Chondrocyte (in vitro differentiated cells): ENCODE data around the gene RPS10. TPM values are rescaled to one million over a fixed set of nuclear protein-coding genes. Genes with fewer than 3 reads are reported as not detected.

Experiments used
- DNase-seq: peaks from one replicate; pipeline ENCODE4 v3.0.0; 2021; ENCODE audit warnings: mixed read lengths, low spot score
- H3K27ac Mint-ChIP-seq: one replicate; pipeline ENCODE4 v1.8.0; 2021; ENCODE audit warnings: mild to moderate bottlenecking, moderate library complexity, mixed read lengths; ENCODE audit not compliant: unreplicated experiment
- H3K27me3 Mint-ChIP-seq: 2 replicates; pipeline ENCODE4 v1.8.0; 2021; ENCODE audit warnings: low read depth, mixed read lengths
- H3K36me3 Mint-ChIP-seq: 2 replicates; pipeline ENCODE4 v1.8.0; 2021; ENCODE audit warnings: low read depth, mixed read lengths
- H3K4me1 Mint-ChIP-seq: 2 replicates; pipeline ENCODE4 v1.8.0; 2021; ENCODE audit warnings: low read depth, mild to moderate bottlenecking, mixed read lengths
- H3K4me3 Mint-ChIP-seq: one replicate; pipeline ENCODE4 v1.8.0; 2021; ENCODE audit warnings: mild to moderate bottlenecking, moderate library complexity, mixed read lengths; ENCODE audit not compliant: unreplicated experiment
- H3K9me3 Mint-ChIP-seq: 2 replicates; pipeline ENCODE4 v1.8.0; 2021; ENCODE audit warnings: low read depth, mixed read lengths
- total RNA-seq: library from RNA; stranded (reverse); gene quantifications from 3 replicates; pipeline ENCODE4 v1.2.1, GENCODE V29; 2021
- TF ChIP-seq, protein P1 (sequence below): fragments of 200-600 bp; sonication (generic); IDR thresholded peaks from 2 replicates; pipeline ENCODE4 v1.5.0; 2021; ENCODE audit warnings: antibody characterized with exemption, mild to moderate bottlenecking, moderate library complexity

The RPS10 gene
- total RNA-seq, 1 donor from 2014 or later: 771 TPM

DNA sequence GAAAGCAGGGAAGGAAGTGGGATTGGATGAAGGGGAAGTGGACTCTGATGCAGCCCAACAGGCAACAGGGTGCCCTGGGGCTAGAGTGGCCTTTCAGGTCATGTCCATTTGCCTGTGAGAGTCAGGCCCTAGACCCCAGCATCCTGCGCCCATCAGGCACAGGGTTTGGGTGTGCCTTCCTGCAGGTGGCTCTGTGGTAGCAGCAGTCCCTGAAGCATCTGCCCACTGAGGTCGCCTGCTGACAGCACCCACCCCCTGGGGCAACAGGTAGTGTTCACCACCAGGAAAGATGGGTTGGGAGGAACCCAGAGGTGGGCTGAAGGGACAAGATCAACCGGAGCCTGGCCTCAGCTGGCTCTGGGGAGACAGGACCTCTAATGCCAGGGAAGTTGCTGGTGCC lies 43.6 kb upstream of the RPS10 start:
- H3K4me3 Mint-ChIP-seq: no peak overlapping the region
- DNase-seq: no peak
- no peak overlapping the region for H3K27ac Mint-ChIP-seq
- peaks cover 9% of the 10 kb centered on the region for H3K9me3 Mint-ChIP-seq
- peaks cover 11% of the 10 kb centered on the region for H3K27me3 Mint-ChIP-seq
- TF ChIP-seq, protein P1, sequence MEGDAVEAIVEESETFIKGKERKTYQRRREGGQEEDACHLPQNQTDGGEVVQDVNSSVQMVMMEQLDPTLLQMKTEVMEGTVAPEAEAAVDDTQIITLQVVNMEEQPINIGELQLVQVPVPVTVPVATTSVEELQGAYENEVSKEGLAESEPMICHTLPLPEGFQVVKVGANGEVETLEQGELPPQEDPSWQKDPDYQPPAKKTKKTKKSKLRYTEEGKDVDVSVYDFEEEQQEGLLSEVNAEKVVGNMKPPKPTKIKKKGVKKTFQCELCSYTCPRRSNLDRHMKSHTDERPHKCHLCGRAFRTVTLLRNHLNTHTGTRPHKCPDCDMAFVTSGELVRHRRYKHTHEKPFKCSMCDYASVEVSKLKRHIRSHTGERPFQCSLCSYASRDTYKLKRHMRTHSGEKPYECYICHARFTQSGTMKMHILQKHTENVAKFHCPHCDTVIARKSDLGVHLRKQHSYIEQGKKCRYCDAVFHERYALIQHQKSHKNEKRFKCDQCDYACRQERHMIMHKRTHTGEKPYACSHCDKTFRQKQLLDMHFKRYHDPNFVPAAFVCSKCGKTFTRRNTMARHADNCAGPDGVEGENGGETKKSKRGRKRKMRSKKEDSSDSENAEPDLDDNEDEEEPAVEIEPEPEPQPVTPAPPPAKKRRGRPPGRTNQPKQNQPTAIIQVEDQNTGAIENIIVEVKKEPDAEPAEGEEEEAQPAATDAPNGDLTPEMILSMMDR: no peak
- peaks cover 6% of the 10 kb centered on the region for H3K4me1 Mint-ChIP-seq
- peaks cover 3% of the 10 kb centered on the region for H3K36me3 Mint-ChIP-seq

- Mint-ChIP-seq H3K4me3 (no peak overlapping the region), H3K27ac (no peak overlapping the region), H3K4me1 (peaks cover 6% of the 10 kb centered on the region), H3K27me3 (peaks cover 17% of the 10 kb centered on the region), H3K36me3 (no peaks in the 10 kb centered on the region), H3K9me3 (no peaks in the 10 kb centered on the region)
- no peak for DNase-seq
- TF ChIP-seq, protein P1: no peak
Observed at GRCh38 chr6:34468378-34468892, 42.6 kb upstream of the RPS10 start.

DNA sequence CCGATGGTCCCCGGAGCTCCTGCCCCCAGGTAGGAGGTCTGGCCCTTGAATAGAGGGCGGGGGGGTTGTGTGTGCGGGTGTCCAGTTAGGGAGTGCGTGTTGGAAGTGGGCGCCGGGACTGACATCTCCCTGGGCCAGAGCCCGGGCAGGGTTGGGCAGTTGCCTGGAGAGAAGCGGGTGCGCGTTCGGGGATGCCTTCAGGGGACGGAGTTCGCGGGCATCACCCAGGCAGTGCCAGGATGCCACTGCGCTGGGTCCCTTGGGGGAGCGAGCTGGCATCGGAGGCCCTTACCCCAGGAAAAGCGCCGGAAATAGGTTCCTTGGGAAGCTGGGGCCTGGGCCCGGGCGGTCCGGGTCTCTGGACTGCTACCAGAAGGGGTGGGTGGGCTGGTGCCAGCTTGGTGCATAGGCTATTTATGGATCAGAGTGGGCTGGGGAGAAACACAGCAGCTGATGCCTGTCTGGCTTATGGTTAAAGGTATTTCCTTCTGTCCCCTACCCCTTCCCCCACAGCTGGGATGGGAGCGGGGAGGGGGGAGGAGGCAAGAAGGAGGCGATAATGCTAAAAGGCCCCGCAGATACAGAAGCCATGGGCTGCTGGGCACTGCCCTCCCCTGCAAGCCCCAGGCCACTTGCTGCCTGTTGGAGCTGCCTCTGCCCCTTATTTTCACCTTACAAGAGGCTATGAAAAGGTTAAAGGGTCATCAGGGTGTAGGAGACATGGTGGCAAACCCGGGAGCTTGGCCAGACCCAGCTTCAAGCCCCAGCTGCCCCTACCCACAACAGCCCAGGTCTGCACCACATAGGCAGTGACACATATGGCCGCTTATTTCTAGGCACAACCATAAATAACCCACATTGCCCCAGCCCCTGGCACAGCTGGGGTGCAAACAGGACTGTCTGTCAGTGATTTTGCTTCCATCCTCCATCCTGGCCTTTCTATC lies 40.6 kb upstream of the RPS10 start:
- peaks cover 14% of the 10 kb centered on the region for H3K27me3 Mint-ChIP-seq
- TF ChIP-seq, protein P1: no peak
- no peak for DNase-seq
- no peak overlapping the region for H3K27ac Mint-ChIP-seq
- H3K4me3 Mint-ChIP-seq: peak overlapping the region; percentile 51
- H3K36me3 Mint-ChIP-seq: no peaks in the 10 kb centered on the region
- H3K4me1 Mint-ChIP-seq: peaks cover 6% of the 10 kb centered on the region
- no peaks in the 10 kb centered on the region for H3K9me3 Mint-ChIP-seq

DNA sequence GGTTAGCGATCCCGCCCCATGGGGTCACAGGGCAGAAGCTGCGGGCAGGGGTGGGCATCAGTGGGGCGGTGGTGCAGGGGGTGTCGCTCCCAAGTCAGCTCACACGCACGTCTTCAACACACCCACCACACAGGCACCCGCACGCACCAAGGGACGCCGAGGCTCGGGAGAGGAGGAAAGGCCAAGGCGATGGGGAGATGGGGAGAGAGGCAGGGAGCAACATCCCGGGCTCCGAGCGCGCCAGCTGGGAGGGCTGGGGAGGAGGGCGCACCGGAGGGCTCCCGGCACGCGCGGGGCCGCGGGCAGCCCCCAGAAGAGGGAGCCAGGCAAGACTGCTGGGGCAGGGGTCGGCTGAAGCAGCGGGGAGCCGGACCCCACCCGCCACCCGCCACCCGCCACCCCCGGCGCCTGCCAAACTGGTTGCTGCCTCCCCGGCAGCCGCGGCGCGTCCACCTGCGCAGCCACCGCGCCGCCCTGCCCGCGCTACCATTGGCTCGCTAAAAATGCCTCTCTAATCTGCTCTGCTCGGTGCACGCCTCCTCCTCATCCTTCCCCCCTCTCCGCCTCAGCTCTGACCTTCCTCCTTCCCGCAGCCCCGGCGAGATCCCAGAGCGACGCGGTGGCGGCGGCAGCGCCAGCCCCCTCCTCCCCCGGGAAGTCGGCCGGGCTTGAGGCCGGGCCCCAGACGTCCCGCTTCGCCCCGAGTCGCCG lies 39.8 kb upstream of the RPS10 start, which contains the start of gene PACSIN1:
Gene PACSIN1, plus strand, starts transcription at position 546 of the 711 bp plus-strand sequence. CDS start 60,230 bp downstream, outside the sequence.
- Mint-ChIP-seq H3K9me3 (no peaks in the 10 kb centered on the region), H3K27me3 (peaks cover 14% of the 10 kb centered on the region), H3K4me1 (peaks cover 6% of the 10 kb centered on the region), H3K36me3 (no peaks in the 10 kb centered on the region), H3K4me3 (peak within 1 kb of the TSS; percentile 62), H3K27ac (no peak within 1 kb of the TSS)
- TF ChIP-seq, protein P1: no peak
- no peak for DNase-seq

DNA sequence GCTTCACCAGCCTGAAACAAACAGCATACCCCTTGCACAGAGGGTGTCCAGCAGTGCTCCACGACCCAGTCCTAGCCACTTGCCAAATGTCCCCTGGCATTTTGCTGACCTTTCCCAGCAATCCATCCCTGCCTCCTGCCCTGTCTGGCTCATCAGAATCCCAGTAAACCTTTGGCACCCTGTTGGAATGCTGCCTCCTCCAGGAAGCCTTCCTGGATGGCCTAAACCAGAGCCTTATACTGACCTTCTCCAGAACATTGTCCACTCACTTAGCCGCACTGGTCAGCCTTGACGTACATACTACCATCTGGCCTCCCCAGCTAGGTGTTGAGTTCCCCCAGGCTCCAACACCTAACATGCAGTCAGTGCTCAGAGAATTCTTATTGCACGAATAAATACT lies 38.0 kb upstream of the RPS10 start:
- Mint-ChIP-seq H3K4me3 (no peak overlapping the region), H3K4me1 (peaks cover 6% of the 10 kb centered on the region), H3K9me3 (no peaks in the 10 kb centered on the region), H3K27me3 (peaks cover 14% of the 10 kb centered on the region), H3K27ac (no peak overlapping the region), H3K36me3 (no peaks in the 10 kb centered on the region)
- TF ChIP-seq, protein P1: no peak
- DNase-seq: no peak
